Stimulated activated CD4-positive, alpha-beta T cell treated with anti-CD3 and anti-CD28 coated beads, Interleukin-12 subunit alpha, Interleukin-12 subunit beta, amount 100 ng/mL, for 48 hours (primary cell): ENCODE measurements around the gene FOCAD.

ENCODE experiments used
- DNase-seq, 3 donors: peaks; one replicate each; pipeline ENCODE4 v3.0.0-alpha.2; 2020; ENCODE audit warnings: low read depth in 2 of 3, low spot score in 1 of 3

The FOCAD gene

GRCh38 chr9:20786807-20787206 lies 102.7 kb downstream of the FOCAD start:
- no peak for DNase-seq

GRCh38 chr9:20788526-20789451 lies 104.7 kb downstream of the FOCAD start:
- DNase-seq = no peak

- no peak for DNase-seq
Measured at GRCh38 chr9:20790721-20791120, 106.7 kb downstream of the FOCAD start.

GRCh38 chr9:20791682-20792081 lies 107.6 kb downstream of the FOCAD start:
- no peak for DNase-seq

GRCh38 chr9:20804489-20805250 lies 120.6 kb downstream of the FOCAD start:
- DNase-seq = no peak

- DNase-seq = no peak
Measured at GRCh38 chr9:20805766-20806165, 121.7 kb downstream of the FOCAD start.

GRCh38 chr9:20808002-20808401 lies 123.9 kb downstream of the FOCAD start:
- DNase-seq = no peak

- no peak for DNase-seq
Measured at GRCh38 chr9:20811872-20812271, 127.8 kb downstream of the FOCAD start.

GRCh38 chr9:20815923-20816703 lies 132.1 kb downstream of the FOCAD start:
- no peak for DNase-seq

GRCh38 chr9:20823051-20823450 lies 139.0 kb downstream of the FOCAD start:
- no peak for DNase-seq

GRCh38 chr9:20831028-20831427 lies 147.0 kb downstream of the FOCAD start:
- no peak for DNase-seq

- no peak for DNase-seq
Measured at GRCh38 chr9:20832775-20833174, 148.7 kb downstream of the FOCAD start.

GRCh38 chr9:20835377-20836286 lies 151.6 kb downstream of the FOCAD start:
- DNase-seq = no peak

GRCh38 chr9:20837166-20837565 lies 153.1 kb downstream of the FOCAD start:
- no peak for DNase-seq

GRCh38 chr9:20838218-20838617 lies 154.2 kb downstream of the FOCAD start:
- no peak for DNase-seq

- no peak for DNase-seq
Measured at GRCh38 chr9:20844916-20845315, 160.9 kb downstream of the FOCAD start.

GRCh38 chr9:20848490-20848889 lies 164.4 kb downstream of the FOCAD start:
- DNase-seq = no peak

- DNase-seq = no peak
Measured at GRCh38 chr9:20853866-20854265, 169.8 kb downstream of the FOCAD start.

GRCh38 chr9:20854444-20854843 lies 170.4 kb downstream of the FOCAD start:
- no peak for DNase-seq

GRCh38 chr9:20863945-20864344 lies 179.9 kb downstream of the FOCAD start:
- no peak for DNase-seq
